Nucleus accumbens (tissue), 56 donors: Measurements from ENCODE around the gene RASEF.

Source experiments
- DNase-seq, 56 donors: peaks; one replicate each; lab custom pipeline; 2025; lab: John Stamatoyannopoulos, UW

Gene RASEF

GRCh38 chr9:83059417-83059816 is 3.5 kb downstream of the RASEF start:
- no peak for DNase-seq

- DNase-seq = no peak
These were observed 6.0 kb downstream of the RASEF start for GRCh38 chr9:83056911-83057310.

DNA sequence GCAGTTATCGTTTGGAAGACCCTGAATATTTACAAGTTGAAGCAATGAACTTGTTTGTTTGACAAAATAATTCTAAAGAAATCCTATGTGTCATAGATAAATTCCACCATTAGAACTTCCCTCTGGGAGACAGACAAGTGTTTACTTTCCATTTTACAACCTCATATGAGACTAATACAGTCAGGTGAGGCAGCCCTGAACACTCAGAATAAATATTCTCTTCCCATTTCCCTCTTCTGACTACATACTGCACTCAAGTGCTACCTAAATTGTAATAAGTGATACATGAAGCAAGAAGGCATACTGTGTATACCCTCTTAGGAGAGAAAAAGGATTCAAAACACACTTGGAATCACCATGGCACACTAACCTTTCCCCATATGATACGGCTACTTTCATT is 6.8 kb downstream of the RASEF start:
- DNase-seq = no peak

DNA sequence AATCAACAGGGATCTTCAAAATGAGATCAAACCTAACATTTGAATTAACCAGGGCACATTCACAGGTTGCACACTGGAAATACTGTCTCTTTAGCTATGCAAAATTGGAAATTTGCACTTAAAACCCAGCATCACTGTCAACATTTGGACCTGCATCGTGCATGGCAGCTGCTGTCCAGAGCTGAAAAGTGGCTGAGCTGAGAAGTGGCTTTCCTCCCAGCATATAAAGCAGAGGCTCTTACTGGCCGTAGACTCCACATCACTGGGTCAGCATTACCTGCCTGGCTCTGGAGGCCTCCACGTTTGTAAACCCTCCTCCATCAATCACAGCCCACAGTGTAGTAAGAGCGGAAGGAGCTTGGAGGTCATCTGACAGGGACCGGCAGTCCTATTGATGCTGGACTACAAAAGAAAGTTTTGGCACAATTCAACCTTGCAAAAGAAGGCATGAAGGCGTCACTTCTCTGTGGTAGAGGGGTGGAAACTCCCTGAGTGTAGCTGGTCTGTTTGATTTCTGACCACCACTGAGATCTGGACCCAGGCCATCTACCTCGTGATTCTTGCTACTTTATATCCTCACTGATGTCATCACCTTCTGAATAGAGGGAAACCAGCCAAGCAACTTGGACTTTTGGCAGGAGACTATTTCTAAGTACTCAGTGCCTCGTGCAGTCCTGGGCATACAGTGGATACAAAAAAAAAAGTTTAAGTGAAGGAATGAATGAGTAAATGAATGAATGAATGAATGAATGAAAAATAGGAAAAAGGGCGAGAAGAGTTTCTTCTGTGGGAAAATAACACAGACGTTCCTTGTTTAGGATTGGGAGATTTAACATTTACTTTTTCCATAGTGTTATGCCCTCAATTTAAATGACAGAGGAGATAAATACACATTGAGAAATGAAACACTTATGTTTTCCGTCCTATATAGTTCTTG is 14.8 kb downstream of the RASEF start:
- peak in 1 of 56 donors; percentile 8 for DNase-seq

DNA sequence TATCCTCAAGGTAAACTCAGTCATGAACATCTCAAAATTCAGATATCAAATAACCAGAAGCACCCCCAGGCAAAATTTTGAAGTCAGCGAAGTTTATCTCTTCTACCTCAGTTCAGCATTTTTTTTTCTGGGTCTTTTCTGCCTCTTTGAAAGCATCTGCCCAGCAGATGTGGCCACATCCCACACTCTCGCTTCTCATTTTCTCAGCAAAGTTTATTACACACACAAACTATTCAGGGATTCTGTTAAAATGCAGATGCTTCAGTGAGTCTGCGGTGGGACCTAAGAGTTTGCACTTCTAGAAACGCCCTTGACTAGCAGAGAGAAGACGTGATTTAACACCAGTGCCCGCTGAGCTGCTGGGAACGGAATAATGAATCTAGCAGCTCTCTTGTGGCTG is 19.3 kb downstream of the RASEF start:
- no peak for DNase-seq

- no peak for DNase-seq
These were observed 21.2 kb downstream of the RASEF start for GRCh38 chr9:83041771-83042170.

DNA sequence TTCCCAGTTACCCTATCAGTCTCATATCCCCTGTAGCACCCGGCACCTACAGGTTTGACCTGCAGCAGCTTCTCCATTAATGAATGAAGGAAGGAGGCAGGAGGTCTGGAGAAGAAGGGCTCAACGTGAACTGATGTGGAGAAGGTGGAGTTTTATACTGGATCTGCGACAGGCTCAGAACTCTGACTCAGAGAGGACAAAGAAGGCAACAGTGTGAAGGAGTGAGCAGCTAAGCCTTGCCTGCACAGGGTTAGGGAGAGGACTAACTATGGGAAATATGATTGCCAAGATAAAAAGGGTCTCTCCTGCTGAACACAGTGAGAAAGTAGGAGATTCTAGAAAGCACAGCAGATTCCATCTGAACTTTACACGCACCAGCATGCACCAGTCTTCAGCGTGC is 23.6 kb downstream of the RASEF start:
- no peak for DNase-seq

DNA sequence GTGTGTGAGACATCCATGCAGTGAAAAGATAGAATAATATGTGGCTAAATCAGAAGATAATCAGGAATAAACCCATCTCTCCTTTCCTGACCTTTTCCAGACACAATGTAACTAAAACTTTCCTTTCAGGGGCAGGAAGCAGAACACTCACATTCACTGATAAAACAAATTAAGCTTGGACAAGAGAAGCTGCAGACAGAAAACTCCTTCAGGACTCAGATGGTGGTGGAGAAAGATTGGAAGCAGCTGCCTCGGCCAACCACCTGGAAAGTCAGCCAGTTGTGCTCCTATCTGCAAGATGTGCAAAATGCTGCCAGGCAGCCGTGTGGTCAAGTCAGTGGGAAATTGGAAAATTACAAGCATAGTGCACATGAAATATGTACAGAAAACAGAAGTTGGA is 26.9 kb downstream of the RASEF start:
- DNase-seq = no peak

DNA sequence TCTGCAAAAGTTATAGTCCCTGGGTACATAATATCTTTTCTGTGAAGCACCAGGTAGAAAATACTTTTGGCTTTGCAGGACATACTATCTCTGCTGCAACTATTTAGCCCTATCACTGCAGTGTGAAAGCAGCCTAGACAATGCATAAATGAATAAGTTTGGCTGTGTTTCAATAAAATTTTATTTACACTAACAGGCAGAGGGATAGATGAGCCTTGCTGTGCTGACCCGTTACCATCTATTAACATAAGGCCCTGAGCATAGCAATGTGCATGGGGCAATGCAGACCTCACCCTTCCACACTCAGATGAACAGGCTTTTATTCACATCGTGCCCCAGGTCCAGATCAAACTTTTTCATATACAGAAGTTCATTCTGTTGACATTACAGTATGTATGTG is 27.8 kb downstream of the RASEF start:
- no peak for DNase-seq

DNA sequence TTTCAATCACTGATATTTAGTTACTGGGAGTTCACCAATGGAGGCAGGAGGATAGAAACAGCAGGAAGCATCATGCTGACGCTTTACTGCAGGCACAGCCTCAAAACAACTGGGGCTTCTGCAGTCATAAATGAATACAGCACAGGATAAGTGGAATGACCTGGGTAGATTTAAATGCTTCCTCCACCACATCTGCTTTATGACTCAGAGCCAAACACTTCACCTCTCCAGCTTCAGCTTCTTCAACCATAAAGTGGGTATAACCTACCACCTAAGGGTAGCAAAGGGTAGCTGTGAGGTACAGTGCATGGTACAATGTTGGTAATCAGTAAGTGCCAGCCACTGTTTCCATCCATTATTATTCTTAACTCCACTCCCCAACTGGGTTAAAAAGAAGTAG is 28.4 kb downstream of the RASEF start:
- no peak for DNase-seq

DNA sequence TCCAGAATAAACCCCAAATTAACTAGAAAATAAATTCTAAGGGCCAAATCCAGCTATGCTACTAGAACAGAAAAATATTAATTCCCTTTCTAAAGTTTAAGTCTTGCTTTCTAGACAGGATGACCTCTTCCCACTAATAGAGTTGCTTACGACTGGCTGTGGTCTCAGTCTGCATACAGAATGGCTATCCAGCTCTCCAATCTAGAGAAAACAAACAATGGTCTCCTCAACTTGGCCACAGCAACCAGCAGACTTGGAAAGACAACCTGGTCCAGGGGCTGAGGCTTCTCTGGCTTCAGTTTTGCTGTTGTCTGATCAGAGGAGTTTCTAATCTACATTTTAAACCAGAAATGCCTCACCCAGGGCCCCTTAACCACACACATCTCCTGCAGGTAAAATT is 28.9 kb downstream of the RASEF start:
- DNase-seq = no peak

- no peak for DNase-seq
These were observed 30.8 kb downstream of the RASEF start for GRCh38 chr9:83032065-83032625.

- DNase-seq = no peak
These were observed 32.4 kb downstream of the RASEF start for GRCh38 chr9:83030391-83031107.

GRCh38 chr9:83029531-83030137 is 33.3 kb downstream of the RASEF start:
- DNase-seq = no peak

GRCh38 chr9:83027153-83027891 is 35.6 kb downstream of the RASEF start:
- DNase-seq = peak in 4 of 56 donors; percentile 4 to 42 (median 8)

DNA sequence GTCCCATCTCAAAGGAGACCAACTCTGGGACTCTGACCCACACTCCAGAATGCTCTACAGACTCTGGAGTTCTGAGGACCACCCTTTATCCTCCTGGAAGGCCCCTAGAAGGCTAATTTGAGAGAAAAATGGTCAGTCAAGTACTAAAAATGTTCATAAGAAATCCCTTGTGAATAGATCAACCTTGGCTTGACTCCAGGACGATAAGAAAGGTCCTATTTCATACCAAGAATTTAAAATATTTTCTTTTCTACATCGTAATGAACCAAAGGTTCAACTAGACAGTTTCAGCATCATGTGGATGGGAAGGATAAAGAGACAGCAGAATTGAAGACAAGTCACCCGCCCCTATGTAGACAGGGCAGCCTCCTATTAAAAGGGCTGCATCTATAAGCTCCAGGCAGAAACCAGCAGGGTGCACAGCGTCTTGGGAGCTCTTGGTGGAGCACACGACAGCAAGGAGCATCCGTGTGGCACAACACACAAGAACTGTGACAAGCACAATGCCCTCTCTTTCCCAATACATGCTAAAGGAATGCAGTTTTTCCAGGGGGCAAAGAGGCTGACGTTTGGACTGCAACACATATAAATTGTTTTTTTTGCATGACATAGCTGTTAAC is 38.3 kb downstream of the RASEF start:
- no peak for DNase-seq

- no peak for DNase-seq
These were observed 39.8 kb downstream of the RASEF start for GRCh38 chr9:83023151-83023550.

- DNase-seq = no peak
These were observed 42.1 kb downstream of the RASEF start for GRCh38 chr9:83020864-83021263.

DNA sequence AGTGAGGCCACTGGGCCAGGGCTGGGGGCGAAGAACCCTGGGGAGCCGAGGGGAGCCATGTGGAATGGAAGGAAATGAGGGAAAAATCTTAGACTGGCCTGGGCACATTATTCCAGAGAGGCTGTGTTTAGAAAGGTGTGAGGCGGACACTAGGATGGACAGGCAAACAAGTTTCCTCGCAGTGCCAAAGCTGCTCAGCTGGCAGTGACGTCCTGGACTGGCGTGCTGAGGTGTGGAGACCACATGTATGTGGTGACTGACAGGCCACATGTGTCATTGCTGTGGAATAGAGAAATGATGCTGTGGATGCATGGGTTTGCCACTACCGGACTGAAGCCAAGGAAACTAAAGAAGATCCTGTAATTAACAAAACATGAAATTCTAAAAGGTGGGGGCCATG is 42.6 kb downstream of the RASEF start:
- no peak for DNase-seq

GRCh38 chr9:83019246-83019645 is 43.7 kb downstream of the RASEF start:
- no peak for DNase-seq
